CD4-positive, alpha-beta T cell treated with Interleukin-15 for 4 hours (primary cell): ENCODE results near the gene EIF1.
"Not testable (repeated sequence)": the region's sequence is repeated elsewhere in the genome, so short reads cannot be mapped to it uniquely, and the experiment has no call there.

Experiments used
- DNase-seq: peaks from one replicate; pipeline ENCODE4 v3.0.0-alpha.2; 2020; ENCODE audit warnings: low spot score

The EIF1 gene

GRCh38 chr17:41700843-41701242 is 12.2 kb downstream of the EIF1 start:
- DNase-seq, result not testable (repeated sequence)

- DNase-seq, result no peak
Measured at GRCh38 chr17:41702712-41703111, 14.0 kb downstream of the EIF1 start.

- DNase-seq, result no peak
Measured at GRCh38 chr17:41705271-41705991, 16.7 kb downstream of the EIF1 start.

- no peak for DNase-seq
Measured at GRCh38 chr17:41707803-41708669, 19.4 kb downstream of the EIF1 start.

- no peak for DNase-seq
Measured at GRCh38 chr17:41710472-41711090, 21.9 kb downstream of the EIF1 start.

- no peak for DNase-seq
Measured at GRCh38 chr17:41711669-41712400, 23.1 kb downstream of the EIF1 start, which contains the start of gene GAST. GAST (plus strand) TSS chr17:41712331; CDS start chr17:41715437, 3,106 bp downstream.

GRCh38 chr17:41717408-41718286 is 29.0 kb downstream of the EIF1 start:
- peak; percentile 26 for DNase-seq

GRCh38 chr17:41718287-41718645 is 29.6 kb downstream of the EIF1 start:
- DNase-seq, result no peak

- DNase-seq, result no peak
Measured at GRCh38 chr17:41722231-41722630, 33.5 kb downstream of the EIF1 start.

GRCh38 chr17:41723801-41724475 is 35.3 kb downstream of the EIF1 start:
- DNase-seq, result no peak

- no peak for DNase-seq
Measured at GRCh38 chr17:41724476-41725050, 35.9 kb downstream of the EIF1 start.

- no peak for DNase-seq
Measured at GRCh38 chr17:41725134-41725533, 36.4 kb downstream of the EIF1 start.

GRCh38 chr17:41728056-41728455 is 39.4 kb downstream of the EIF1 start:
- no peak for DNase-seq

- DNase-seq, result no peak
Measured at GRCh38 chr17:41730479-41730878, 41.8 kb downstream of the EIF1 start.

- no peak for DNase-seq
Measured at GRCh38 chr17:41731836-41732235, 43.2 kb downstream of the EIF1 start.

- no peak for DNase-seq
Measured at GRCh38 chr17:41733348-41734138, 44.9 kb downstream of the EIF1 start.

- no peak for DNase-seq
Measured at GRCh38 chr17:41734139-41734948, 45.7 kb downstream of the EIF1 start, which contains the start of gene HAP1. HAP1 (minus strand) TSS chr17:41734643; CDS start chr17:41734634, 9 bp downstream.

GRCh38 chr17:41734949-41735313 is 46.2 kb downstream of the EIF1 start:
- DNase-seq, result no peak
